Stimulated activated naive CD4-positive, alpha-beta T cell treated with Interleukin-2 at 50 U/mL for 16 hours (primary cell): ENCODE measurements around the gene EIF3B.
A peak's percentile ranks its signal among the peaks of the same experiment; 100 is the strongest.
"Not testable (repeated sequence)": the region's sequence is repeated elsewhere in the genome, so short reads cannot be mapped to it uniquely, and the experiment has no call there.

ENCODE experiments used
- DNase-seq: peaks from one replicate; lab custom pipeline; 2025; lab: John Stamatoyannopoulos, UW

The EIF3B gene

DNA sequence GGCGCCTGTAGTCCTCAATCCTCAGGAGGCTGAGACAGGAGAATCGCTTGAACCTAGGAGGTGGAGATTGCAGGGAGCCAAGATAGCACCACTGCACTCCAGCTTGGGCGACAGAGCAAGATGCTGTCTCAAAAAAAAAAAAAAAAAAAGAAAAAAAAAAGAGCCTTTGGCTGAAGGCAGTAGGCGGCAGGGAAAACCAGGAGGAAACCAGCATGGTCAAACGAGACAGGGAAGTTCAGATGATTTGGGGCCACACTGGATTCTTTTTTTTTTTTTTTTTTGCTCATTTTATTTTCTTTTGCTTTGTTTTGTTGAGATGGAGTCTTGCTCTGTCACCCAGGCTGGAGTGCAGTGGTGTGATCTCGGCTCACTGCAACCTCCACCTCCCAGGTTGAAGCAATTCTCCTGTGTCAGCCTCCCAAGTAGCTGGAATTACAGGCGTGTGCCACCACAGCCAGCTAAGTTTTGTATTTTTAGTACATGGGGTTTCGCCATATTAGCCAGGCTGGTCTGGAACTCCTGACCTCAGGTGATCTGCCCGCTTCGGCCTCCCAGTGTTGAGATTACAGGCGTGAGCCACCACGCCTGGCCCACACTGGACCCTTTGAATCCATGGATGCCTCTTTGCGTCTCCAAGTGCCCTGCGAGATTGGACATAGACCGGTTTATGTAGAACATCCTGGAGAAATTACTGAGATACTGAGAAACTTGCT, 7.1 kb upstream of the EIF3B start:
- DNase-seq, result not testable (repeated sequence)

DNA sequence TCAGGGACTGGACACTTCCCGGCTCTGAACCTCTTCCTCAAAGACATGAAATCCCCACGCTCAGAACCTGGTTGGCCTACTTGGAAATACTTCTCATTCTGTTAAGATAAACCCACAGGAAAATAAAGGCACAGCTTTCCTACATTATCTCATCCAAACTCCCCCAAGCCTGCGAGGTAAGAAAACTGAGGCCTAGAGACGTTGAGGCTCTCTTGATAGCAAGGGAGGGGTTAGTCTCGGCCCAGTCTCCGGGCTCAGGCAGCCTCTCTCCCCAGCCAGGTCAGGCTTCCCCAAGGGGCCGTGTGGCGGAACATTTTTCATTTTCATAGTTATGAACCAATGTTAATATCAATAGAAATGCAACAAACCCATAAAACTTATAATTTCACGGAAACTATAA, 4.6 kb upstream of the EIF3B start:
- DNase-seq, result no peak

DNA sequence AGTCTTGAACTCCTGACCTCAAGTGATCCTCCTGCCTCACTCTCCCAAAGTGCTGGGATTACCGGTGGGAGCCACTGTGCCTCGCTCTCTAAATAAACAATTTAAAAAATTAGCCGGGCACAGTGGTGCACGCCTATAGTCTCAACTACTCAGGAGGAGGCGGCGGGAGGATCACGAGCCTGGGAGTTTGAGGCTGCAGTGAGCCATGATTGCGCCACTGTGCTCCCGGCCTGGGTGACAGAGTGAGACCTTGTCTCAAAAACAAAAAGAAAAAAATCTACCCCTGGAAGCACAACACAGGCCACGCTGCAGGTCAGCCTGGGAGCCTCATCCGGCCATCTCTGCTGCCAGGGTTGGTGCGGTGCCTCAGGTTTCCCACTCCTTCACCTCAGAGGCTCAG, 3.8 kb upstream of the EIF3B start:
- no peak for DNase-seq

DNA sequence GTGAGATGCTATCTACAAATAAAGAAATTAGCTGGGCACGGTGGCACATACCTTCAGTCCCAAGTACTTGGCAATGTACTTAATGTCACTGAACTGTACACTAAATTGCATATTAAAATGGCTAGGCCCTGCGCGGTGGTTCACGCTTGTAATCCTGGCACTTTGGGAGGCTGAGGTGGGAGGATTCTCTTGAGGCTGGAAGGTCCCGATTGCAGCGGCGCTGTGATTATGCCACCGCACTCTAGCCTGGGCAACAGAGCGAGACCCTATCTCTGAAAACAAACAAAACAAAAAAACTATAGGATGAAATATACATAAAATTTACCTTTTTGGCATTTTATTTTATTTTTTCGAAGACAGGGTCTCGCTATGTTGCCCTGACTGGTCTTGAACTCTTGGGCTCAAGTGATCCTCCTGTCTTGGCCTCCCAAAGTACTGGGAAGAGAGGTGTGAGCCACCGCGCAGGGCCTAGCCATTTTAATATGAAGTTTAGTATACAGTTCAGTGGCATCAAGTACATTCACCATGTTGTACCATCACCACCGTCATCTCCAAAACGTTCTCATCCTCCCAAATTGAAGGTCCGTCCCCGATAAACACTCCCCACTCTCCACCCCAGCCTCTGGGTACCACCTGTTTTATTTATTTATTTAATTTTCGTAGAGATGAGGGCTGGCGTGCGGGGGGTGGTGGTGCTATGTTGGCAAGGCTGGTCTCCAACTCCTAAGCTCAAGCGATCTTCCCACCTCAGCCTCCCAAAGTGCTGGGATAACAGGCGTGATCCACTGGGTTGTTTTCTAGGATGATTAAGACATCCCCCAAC, 1.3 kb upstream of the EIF3B start:
- DNase-seq, result no peak

DNA sequence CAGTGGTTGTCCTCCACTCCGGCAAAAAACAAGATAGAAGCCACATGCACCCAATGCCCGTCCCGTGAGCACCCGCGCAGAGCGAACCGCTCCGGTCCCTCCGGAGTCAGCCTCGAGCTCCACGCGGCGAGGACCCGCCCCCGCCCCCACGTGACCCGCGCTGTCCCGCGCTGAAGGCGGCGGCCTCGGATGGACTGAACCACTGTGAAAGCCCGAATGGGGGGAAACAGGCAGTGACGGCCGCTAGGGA, 766 bp upstream of the EIF3B start:
- DNase-seq, result peak; percentile 90

DNA sequence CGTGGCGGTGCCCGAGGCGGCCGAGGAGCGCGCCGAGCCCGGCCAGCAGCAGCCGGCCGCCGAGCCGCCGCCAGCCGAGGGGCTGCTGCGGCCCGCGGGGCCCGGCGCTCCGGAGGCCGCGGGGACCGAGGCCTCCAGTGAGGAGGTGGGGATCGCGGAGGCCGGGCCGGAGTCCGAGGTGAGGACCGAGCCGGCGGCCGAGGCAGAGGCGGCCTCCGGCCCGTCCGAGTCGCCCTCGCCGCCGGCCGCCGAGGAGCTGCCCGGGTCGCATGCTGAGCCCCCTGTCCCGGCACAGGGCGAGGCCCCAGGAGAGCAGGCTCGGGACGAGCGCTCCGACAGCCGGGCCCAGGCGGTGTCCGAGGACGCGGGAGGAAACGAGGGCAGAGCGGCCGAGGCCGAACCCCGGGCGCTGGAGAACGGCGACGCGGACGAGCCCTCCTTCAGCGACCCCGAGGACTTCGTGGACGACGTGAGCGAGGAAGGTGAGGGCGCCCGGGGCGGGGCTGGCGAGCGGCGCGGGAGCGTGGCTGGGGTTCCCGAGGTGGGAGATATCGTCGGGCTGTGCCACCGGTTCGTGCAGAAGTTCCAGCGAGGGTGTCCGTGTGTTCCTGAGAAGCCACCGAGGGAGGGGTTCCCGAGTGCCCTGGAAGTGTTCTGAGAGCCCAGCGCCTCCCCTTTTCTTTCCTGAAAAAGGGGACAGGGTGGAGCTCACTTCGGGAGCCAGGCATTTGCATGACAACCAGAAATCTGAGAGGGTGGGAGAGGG, 495 bp downstream of the EIF3B start:
- DNase-seq, result no peak

DNA sequence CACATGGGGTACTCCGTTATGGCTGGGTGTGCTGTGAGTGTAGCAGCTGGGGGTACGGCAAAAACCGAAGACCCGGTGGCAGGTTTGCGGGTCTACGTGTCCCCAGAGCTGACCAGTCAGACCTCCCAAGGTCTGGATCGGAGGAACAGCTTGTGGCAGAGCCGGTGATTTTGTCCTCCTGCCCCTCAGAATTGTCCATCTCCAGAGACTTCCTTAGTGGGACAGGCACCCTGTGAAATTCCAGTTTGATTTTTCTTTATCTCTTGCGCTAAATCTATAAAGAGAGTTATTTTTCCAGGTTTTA, 1.0 kb downstream of the EIF3B start:
- no peak for DNase-seq

DNA sequence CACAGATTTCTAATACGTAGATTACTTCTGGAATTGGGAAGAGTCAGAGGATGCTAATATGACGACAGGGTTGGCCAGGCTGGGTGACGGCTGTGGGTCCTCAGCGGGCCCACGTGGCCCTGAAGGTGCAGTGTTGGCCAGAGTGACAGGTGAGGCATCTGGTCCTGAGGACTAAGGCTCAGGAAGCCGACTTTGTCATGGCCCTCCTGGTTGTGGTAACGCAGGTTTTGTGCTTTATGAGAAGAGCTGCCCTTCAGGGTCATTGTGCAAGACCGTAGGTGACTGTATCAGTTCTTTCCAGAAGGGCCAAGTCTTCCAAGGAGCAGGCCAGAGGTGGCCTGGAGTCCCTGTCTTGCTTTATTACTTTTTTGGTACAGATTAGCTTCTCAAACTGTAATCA, 2.5 kb downstream of the EIF3B start:
- DNase-seq, result no peak

DNA sequence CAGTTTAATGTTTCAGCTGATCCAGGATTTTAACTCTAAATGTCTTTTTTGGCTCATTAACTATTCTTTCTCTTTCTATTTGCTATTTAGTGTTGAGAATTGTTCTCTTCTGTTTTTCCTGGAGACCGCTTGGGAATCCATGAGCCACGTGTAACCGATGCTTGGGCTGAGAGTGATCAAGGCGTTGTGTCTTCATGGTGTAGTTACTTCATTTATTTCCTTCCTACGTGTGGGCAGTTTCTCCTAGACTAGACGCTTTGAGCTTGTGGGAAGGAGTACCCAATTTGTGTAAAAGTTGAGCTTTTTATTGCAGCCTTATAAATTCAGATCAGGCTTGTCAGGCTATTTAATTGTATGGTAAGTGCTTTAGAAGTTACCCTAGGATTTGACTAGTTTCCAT, 2.9 kb downstream of the EIF3B start:
- no peak for DNase-seq

DNA sequence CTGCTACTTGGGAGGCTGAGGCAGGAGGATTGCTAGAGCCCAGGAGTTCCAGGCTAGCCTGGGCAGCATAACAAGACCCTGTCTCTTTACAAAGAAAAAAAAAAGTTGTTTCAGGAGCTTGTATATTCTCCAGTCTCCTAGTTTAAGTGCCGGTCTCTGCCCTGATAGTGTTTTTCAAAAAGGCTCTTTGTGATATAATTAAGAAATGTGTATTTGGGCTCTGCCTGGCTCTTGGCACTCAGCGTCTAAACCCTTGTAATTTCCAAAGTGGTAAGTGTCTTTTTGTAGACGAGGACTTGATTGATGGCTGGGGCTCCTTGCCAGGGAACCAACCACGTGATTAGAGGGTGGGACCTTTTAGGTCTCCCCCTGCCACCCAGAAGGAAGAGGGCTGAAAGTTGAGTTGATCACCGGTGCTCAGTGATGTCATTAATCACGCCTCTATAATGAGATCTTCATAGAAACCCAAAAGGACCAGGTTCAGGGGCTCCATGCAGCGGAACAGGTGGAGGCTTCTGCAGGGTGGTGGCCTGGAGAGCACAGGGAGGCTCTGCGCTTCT, 4.4 kb downstream of the EIF3B start:
- DNase-seq, result no peak

DNA sequence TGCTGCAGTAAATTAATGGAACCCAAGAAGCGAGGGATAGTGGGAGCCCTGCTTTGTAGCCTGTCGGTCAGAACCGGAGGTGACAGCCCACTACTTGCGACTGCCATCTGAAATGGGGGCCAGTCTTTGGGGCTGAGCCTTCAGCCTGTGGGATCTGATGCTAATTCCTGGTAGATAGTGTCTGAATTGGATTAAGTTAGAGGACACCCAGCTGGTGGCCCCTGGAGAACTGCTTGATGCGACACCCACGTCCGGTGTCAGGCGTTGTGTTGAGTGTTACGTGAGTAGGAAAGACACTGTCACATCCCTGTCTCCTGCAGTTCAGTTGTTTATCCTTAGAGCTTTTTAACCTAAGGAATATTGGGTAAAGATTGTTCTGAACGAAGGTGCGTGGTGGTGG, 5.0 kb downstream of the EIF3B start:
- no peak for DNase-seq

DNA sequence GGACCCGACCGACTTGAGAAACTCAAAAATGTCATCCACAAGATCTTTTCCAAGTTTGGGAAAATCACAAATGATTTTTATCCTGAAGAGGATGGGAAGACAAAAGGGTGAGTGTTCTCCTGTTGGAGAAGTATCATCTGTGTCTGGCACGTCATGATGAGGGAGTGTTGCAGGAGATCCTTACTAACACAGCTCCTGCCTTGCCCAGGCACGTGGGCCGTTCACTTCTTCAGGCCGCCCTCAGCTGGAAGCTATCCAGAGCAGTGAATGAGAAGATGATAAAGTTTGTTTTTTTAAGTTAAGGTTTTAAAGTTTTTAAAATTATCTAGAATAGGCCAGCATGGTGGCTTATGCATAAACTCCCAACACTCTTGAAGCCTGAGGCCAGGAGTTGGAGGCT, 6.2 kb downstream of the EIF3B start:
- no peak for DNase-seq

DNA sequence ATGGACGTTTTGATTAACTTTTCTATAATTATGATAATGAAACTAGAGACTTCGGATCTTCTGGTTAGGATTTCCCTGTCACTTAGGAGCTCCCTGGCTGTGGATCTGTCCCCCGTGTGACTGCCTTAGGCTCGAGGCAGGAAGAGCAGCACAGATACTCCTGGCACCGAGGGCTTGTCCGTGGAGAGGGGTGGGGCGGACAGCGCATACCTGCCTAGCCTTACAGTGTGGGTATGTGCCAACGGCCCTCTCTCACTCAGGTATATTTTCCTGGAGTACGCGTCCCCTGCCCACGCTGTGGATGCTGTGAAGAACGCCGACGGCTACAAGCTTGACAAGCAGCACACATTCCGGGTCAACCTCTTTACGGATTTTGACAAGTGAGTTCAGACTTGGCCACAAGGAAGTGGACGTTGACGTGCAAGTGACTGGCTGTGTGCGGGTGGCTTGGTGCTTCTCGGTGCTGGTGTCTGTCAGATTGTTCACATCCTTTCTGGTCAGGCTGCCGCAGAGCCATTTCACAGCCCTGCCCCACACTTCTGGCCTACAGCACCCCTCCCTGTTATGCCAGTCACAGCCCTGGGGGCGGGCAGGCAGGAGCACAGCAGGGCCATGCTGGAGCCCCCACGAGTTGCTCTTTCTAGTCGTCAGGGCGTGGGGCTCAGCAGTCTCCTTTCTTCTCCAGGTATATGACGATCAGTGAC, 7.9 kb downstream of the EIF3B start:
- no peak for DNase-seq

DNA sequence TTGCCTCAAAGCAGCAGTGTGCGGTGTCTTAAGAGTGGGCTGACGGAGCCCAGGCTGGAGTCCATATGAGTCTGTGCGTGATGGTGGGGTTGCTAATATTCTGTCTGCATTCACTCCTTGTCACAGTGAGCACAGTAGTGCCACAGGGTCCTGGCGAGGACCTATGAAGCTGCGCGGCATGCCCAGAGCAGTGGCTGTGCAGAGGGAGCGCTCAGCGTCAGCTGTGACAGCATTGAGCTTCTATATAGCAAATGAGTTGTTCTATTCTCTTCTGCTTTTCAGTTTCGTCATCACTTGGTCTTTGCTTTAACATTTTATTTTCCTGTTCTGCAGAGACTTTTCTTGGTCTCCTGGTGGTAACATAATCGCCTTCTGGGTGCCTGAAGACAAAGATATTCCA, 14.5 kb downstream of the EIF3B start:
- no peak for DNase-seq

DNA sequence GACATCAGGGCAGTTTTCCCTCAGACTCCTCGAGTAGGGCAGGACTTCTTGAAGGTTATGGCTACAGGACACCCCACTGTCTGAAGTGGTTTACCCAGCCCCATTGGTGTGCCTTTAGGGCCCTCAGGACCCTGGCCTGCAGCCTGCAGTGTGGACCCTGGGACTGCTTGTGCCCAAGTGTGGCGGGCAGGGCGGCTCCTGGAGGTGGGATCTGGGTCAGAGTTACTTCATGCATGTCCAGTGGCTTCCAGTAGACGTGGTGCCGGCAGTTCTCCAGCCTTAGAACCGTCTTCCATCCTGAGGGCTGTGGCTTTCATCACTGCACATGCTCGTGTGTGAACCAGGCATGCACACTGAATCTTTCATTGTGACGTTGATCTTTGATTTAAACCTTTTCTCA, 16.7 kb downstream of the EIF3B start:
- no peak for DNase-seq

DNA sequence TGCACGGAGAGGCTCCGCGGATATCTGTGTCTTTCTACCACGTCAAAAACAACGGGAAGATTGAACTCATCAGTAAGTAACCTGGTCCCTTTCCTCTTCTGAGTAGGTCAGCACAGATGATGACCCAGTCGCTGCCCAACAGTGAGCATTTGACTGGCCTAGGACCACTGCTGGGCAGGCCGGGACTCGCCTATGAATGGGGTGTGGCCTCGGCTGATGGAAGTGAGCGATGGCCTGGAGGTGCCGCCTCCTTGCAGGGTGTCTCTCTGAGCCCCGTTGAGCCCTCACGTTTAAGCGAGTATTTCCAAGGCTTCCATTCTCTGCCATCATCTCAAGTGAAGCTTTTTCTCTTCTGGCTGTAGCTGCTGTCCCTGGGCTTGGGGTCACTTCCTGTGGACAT, 18.1 kb downstream of the EIF3B start:
- DNase-seq, result no peak

DNA sequence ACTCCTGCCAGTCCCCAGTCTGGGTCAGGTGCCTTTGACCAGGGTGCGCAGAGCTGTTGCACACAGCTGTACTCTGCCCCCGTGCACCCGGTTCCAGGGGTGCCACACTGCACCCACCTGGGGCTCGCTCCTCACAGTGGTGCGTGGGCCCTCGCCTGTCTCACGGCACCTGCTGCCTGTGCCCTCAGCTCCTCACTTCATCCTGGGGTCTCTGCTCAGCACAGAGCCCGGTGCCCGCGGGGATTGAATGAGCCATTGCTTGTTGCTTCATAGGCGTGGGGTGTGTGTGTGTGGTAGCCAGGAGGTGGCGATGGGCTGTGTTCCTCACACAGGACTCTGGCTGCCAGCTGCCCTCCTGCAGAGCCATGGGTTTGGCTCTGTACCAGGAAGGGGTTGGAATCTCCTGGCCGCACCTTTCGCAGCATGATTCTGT, 18.5 kb downstream of the EIF3B start:
- no peak for DNase-seq

DNA sequence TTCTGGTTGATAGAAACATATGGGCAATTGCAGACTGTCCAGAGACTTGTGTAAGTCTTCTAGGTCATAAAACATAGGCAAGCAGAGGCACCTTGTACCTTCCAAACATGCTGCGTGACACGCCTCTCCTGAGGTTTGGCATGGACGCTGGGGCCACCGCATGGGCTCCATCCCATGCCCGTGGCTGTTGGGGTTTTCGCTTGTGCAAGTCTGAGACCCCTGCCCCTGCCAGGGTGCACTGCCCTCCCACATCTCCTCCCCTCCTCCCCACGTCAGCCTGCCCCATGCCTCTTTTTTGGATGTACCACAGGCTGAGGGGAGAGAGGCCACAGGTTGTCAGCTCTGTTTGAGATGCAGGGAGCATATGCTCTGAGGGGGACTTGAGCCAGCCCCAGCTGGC, 19.0 kb downstream of the EIF3B start:
- DNase-seq, result no peak

DNA sequence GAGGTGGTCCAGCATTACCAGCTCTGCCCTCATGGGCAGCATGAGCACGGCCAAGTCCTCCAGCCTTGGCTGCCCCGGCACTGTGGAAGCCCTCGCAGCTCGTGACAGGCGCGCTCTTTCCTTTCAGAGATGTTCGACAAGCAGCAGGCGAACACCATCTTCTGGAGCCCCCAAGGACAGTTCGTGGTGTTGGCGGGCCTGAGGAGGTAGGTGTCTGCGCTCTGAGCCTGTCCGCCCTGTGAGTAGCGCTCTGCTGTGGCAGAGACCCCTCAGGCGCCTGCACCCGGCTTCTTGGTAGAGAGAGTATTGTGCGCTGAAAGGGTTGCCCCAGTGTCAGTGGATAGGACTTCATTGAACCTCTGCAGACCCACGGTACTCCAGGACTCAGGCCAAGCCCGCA, 19.8 kb downstream of the EIF3B start:
- DNase-seq, result no peak

DNA sequence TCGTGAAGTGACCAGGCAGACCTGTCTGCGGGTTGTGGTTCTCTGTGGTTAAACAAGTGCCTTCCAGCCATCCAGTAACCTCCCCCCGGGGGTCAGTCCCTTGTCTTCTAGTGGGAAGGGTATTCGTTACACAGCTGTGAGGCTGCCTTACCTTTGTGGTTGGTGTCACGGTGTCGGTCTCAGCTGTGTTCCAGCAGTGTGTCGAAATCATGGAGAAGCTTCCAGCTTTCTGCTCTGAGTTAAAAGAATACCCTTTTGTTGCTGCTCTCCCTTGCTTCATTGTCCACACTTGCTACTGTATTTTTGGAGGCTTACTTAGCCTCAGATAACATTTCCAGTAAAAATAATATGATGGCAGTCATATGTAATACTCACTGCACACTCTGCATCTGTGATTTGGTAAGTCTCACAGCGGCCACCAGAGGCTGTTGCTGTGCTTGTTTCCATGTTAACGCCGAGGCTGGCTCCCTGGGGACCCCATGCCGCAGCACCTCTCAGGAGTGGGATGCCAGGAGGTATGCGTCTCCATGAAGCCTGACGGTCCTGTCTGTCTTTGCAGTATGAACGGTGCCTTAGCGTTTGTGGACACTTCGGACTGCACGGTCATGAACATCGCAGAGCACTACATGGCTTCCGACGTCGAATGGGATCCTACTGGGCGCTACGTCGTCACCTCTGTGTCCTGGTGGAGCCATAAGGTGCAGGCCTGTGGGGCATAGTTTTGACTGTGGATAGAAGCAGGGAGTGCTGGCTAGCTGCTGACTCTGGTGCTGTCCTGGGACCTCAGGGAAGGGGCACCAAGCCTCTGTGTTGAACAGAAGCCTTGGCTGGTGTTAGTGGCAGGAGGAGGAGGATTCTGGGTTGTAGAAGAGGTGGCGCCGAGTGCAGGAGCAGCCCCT, 20.5 kb downstream of the EIF3B start:
- no peak for DNase-seq

DNA sequence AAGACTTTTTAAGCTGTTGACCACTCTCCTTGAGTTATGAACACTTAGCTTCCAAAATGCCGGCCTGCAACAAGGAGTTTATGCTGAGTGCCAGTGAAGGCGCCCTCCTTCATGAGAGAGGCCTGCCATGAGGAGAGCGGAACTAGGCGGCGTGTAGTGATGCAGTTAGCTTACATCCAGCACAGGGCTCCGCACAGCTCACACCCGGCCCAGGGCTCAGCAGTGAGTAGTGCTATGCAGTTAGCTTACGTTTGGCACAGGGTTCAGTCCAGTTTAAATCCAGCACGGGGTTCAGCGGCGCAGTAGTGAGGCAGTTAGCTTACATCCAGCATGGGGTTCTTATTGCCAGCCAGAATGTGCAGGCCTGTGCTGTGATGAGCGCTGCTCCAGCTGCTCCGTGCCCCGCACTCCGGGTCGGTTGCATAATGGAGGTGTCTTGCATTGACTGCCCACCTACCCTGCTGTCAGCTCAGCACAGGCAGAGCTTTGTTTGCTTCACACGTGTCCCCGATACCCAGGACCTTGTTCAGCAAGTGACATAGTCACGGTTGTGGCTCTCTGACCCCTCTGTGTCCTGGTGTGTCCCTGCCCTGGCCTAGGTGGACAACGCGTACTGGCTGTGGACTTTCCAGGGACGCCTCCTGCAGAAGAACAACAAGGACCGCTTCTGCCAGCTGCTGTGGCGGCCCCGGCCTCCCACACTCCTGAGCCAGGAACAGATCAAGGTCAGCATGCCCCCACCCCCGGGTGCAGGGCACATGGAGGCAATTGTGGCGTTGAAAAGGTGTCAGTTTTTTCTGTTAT, 21.9 kb downstream of the EIF3B start:
- no peak for DNase-seq
